GM18508 (cell line): Measurements from ENCODE around the gene PHF3.

Experiments
- ATAC-seq: cut with Tn5 transposase; IDR thresholded peaks from one replicate; pipeline ENCODE4 v1.9.1; 2021; ENCODE audit warnings: moderate number of reproducible peaks; ENCODE audit not compliant: insufficient read depth, unreplicated experiment

PHF3 gene

DNA sequence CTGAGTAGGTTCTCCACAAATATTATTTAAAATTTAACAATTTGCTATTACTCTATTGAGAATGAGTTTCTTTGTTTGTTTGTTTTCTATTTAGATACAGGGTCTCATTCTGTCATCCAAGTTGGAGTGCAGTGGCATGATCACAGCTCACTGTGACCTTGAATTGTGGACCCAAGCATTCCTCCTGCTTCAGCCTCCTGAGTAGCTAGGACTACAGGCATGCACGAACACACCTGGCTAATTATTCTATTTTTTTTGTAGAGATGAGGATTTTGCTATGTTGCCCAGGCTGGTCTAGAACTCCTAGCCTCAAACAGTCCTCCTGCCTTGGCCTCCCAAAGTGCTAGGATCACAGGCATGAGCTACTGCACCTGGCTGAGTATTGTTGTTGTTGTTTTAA is 122.2 kb downstream of the PHF3 start:
- no peak for ATAC-seq

DNA sequence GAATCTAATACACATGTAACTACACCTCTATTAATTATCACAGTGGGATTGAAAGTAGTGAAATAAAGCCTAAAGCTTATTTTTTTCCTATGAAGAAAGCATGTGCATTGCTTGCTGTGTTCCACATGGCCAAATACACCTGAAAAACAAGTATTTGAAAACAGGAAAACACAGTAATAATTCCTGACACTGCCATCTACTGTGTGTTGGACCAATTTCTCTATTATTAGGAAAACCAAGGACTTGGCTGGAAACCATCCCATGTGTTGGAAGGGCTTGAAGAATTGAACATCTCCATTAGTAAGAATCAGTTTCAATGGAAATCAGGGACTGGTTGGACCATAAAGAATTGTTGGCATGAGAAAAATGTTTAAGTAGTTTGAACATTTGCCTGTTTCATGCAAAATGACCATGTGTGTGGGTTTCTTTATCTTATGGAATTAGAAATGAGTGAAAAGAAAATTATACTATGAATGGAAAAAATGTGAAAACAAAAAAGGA is 124.1 kb downstream of the PHF3 start:
- no peak for ATAC-seq

DNA sequence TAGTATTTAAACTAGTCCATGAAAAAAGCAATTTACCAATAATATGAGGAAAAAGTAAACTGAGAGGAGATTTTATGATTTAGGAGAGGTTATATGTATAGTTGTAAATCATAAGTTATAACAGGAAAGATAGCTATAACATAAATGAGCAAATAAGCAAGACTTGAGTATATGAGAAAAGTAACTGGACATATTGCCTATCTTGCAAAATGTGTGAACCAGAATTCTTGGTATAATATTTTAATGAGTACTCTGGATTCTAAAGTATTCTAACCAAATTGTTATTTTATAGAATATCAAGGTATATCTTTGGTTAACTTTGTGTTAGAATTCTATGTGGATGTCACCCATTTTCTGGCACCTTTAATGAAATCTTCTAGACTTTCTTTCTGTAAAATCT is 124.6 kb downstream of the PHF3 start:
- no peak for ATAC-seq

DNA sequence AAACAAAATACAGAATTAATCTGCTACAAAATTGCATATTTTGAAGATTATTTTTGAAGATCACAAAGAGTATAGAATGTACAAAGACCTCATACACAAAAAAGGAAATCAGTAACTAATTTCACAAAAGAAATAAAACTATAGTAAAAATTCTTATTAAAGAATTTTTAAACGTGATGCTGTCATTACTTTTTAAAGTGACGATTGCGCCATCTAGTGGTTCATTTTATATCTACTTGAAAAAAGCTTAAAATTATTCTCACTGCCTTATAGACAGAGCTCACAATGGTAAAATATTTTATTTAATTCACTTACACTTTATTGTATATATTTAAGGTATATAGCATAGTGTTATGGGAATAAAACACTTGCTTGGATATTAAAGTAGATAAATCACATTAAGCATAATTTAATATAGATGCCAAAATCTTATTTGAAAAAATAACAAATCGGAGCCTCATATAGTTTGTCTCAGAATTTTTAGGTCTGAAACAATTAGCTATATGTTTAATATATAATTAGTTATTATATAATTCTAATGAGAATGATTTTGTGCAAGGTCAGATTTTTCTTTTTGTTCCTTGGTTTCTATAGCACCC is 128.8 kb downstream of the PHF3 start:
- ATAC-seq = no peak
